Suprapubic skin (tissue), 4 donors: Measurements from ENCODE around the gene STEAP1B. TPM values are rescaled to one million over a fixed set of nuclear protein-coding genes. Genes with fewer than 3 reads are reported as not detected.

Experiments
- DNase-seq, 2 donors: peaks; one replicate each; pipeline ENCODE4 v3.0.0-alpha.2; 2019; ENCODE audit warnings: low spot score in 2 of 2
- H3K27ac ChIP-seq: fragments of 200-600 bp; sonication (generic); one replicate; pipeline ENCODE4 v1.5.1; 2019
- H3K27me3 ChIP-seq: fragments of 200-600 bp; sonication (generic); one replicate; pipeline ENCODE4 v1.5.1; 2019
- H3K36me3 ChIP-seq: fragments of 200-600 bp; sonication (generic); one replicate; pipeline ENCODE4 v1.5.1; 2019
- H3K4me1 ChIP-seq: fragments of 200-600 bp; sonication (generic); one replicate; pipeline ENCODE4 v1.5.1; 2019
- H3K4me3 ChIP-seq: fragments of 200-600 bp; sonication (generic); one replicate; pipeline ENCODE4 v1.5.1; 2019; ENCODE audit warnings: mild to moderate bottlenecking
- H3K9me3 ChIP-seq: fragments of 200-600 bp; sonication (generic); one replicate; pipeline ENCODE4 v1.5.1; 2019
- EP300 ChIP-seq: sonication (generic); formaldehyde crosslinking; IDR thresholded peaks from one replicate; pipeline ENCODE4 v1.6.1; 2017; ENCODE audit warnings: antibody characterized with exemption
- POLR2A ChIP-seq, 2 donors: fragments of 450-650 bp; IDR thresholded peaks; one replicate each; pipeline ENCODE4 v1.6.1; 2017; ENCODE audit warnings: antibody characterized with exemption in 2 of 2, mild to moderate bottlenecking in 2 of 2, moderate library complexity in 2 of 2
- POLR2AphosphoS5 ChIP-seq, 3 donors: sonication (generic); formaldehyde crosslinking; IDR thresholded peaks; one replicate each; pipeline ENCODE4 v1.6.1; 2017; ENCODE audit warnings: antibody characterized with exemption in 3 of 3
- WGBS: methylation state at CpG from one replicate; pipeline ENCODE4 v1.1.5; 2018; 5-methylcytosine and 5-hydroxymethylcytosine counted together
- total RNA-seq, 4 donors: library from RNA; depleted of rRNA; stranded (reverse); fragments of >200 nt; gene quantifications; one replicate each; pipeline ENCODE4 v1.1.0, GENCODE V29; 2016
- TF ChIP-seq, protein P1 (sequence below), 2 donors: fragments of 200-600 bp in 1 of 2; fragments of 450-650 bp in 1 of 2; sonication (generic) in 1 of 2; IDR thresholded peaks; one replicate each; pipeline ENCODE4 v1.5.1; 2016 to 2019; ENCODE audit warnings: antibody characterized with exemption in 2 of 2, mild to moderate bottlenecking in 1 of 2, moderate library complexity in 1 of 2

The STEAP1B gene
- total RNA-seq, 4 donors from 2014 or later, result 0.64 TPM; not detected in 3

DNA sequence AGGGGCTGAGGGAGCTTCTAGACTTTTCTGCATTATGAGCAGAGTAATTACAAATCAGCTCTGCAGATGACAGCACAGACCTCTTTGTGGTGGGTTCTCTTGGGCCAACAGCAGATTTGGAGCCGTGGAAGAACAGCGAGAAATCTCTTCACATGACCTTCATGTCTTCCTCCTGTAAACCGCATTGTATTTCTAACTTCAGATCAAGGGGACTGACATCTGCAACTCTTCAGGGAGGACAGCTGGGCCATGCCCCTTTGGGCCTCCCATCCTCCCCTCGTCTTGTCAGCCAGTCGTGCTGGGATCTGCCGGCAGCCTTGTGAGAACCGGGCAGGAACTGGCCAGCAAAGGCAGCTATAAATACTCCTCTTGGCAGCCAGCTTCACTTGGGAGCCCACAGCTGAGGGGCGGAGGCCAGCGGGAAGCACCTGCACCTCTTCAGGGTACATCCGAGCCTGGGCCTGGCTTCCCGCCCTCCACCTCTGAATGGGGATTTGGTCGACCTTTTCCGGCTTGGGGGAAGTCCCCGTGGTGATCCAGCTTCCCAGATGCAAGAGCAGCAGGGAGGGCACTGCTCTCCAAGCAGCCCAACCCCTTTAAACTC, 54.7 kb downstream of the STEAP1B start:
- DNase-seq, result peak; percentile 79 to 84
- Histone ChIP-seq H3K4me1 (peaks cover 32% of the 10 kb centered on the region), H3K27ac (peak overlapping the region; percentile 76), H3K4me3 (no peak overlapping the region), H3K27me3 (no peaks in the 10 kb centered on the region), H3K9me3 (no peaks in the 10 kb centered on the region), H3K36me3 (no peaks in the 10 kb centered on the region)
- TF ChIP-seq POLR2AphosphoS5 (IDR thresholded peaks at IDR 0.05) (peak in 1 of 3 donors; percentile 9), EP300 (no peak)
- TF ChIP-seq, protein P1, sequence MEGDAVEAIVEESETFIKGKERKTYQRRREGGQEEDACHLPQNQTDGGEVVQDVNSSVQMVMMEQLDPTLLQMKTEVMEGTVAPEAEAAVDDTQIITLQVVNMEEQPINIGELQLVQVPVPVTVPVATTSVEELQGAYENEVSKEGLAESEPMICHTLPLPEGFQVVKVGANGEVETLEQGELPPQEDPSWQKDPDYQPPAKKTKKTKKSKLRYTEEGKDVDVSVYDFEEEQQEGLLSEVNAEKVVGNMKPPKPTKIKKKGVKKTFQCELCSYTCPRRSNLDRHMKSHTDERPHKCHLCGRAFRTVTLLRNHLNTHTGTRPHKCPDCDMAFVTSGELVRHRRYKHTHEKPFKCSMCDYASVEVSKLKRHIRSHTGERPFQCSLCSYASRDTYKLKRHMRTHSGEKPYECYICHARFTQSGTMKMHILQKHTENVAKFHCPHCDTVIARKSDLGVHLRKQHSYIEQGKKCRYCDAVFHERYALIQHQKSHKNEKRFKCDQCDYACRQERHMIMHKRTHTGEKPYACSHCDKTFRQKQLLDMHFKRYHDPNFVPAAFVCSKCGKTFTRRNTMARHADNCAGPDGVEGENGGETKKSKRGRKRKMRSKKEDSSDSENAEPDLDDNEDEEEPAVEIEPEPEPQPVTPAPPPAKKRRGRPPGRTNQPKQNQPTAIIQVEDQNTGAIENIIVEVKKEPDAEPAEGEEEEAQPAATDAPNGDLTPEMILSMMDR (IDR thresholded peaks at IDR 0.05), result no peak
- 17% methylated on average over 8 of the region's 14 CpGs for WGBS

DNA sequence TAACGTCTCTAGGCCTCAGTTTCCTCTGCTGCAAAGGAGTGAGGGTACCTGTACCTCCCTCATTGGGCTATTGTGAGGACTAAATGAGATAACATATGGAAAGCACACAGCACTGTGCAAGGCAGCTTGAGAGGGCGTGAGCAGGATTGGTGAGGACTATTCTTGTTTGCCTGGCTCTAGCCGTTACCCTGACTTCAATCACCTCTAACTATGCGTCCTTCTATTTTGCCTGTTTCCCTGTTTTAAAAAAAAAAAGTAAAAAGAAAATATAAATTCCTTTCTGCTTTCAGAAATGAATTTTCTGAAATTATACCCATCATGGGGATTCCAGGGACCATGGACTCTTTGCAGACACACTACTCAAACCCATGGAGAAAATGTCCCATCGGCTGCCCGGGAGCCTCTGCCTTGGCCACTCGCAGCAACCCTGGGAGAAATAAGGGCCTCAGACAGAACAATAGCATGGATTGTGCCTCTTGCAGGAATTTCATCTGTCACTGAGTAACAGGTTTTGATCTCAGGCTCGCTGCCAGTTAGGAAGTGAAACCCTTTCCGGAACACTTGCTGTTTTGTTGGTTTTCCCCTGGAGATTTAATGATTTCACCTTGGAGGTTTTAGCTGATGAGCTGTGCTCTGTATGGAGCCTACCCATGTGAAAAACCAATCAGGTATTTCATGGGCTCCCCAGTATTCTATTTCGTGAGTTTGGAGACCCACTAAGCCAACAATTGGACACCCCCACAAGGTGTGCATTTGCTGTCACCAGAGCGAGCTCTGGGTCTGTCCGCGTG, 55.6 kb downstream of the STEAP1B start:
- H3K9me3 ChIP-seq, result no peaks in the 10 kb centered on the region
- H3K4me3 ChIP-seq, result no peak overlapping the region
- DNase-seq, result peak in 1 of 2 donors; percentile 81
- no peaks in the 10 kb centered on the region for H3K27me3 ChIP-seq
- WGBS, result 68% methylated on average over 13 of the region's 13 CpGs
- peaks cover 32% of the 10 kb centered on the region for H3K4me1 ChIP-seq
- TF ChIP-seq EP300 (no peak), POLR2A (IDR thresholded peaks at IDR 0.05) (no peak), POLR2AphosphoS5 (IDR thresholded peaks at IDR 0.05) (no peak)
- TF ChIP-seq, protein P1 (IDR thresholded peaks at IDR 0.05), result no peak
- no peaks in the 10 kb centered on the region for H3K36me3 ChIP-seq
- H3K27ac ChIP-seq, result peak overlapping the region; percentile 76

DNA sequence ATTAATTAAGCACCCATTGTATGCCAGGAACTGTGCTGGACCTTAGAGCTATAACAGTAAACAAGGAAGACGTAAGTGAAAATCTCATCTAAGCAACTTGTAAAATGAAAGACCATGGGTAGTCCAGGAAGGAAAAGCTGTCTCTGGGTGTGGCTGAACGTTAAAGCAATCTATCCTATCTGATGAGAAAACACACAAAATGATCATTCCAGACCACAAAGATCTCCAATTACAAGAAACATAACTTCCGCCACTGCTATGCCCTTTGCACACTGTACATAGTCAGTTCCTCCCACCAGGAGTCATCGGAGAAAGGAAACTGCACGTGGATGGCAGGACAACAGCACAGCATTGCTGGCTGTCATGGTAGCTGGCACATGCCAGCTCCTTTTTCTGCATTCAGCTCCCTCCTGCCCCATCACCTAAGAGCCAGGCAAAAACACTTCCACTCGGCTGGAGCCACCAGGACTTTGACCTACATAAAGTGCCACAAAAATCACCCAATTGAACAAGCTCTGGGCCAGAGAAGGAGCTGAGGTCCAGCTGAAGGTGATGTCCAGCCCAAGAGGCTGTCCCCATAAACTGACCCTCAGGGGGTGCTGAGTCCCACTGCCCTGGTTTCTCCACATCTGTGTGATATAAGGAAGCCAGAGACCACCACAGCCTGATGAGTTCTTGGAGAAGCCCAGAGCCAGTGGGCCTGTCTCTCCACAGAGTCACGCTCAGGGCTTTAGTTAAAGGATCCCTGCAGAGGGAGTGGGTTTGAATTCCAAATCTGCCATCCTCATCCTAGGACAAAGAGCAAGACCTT, 56.4 kb downstream of the STEAP1B start:
- TF ChIP-seq POLR2AphosphoS5 (IDR thresholded peaks at IDR 0.05) (no peak), EP300 (no peak), POLR2A (IDR thresholded peaks at IDR 0.05) (no peak)
- TF ChIP-seq, protein P1 (IDR thresholded peaks at IDR 0.05), result no peak

DNA sequence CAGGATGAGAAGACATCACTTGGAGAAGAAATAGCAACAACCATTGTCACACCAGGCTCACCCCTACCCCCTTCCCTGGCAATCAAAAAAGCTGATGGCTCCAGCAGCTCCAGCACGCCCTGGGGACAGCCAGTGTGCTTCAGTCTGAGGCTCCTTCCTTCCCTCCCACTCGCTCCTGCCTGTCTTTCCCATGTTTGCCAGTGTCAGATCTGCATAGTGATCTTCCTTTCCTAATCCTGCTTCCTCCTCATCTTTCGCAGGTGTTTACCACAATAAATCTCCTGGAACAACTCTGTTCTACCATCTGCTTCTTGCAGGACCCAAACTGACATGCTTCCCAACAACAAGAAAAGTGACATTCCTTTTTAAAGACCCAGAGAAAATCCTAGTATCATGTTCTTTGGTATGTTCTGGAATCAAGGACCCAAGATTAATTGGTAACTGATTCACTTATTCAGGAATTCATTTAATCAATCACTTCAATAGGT, 57.1 kb downstream of the STEAP1B start:
- Histone ChIP-seq H3K4me3 (no peak overlapping the region), H3K9me3 (no peaks in the 10 kb centered on the region), H3K36me3 (no peaks in the 10 kb centered on the region), H3K27ac (peak overlapping the region; percentile 71), H3K4me1 (peaks cover 32% of the 10 kb centered on the region), H3K27me3 (no peaks in the 10 kb centered on the region)
- 43% methylated on average over 3 of the region's 3 CpGs for WGBS
- DNase-seq, result no peak
- TF ChIP-seq, protein P1 (IDR thresholded peaks at IDR 0.05), result no peak
- no peak for TF ChIP-seq POLR2A (IDR thresholded peaks at IDR 0.05)
- TF ChIP-seq POLR2AphosphoS5 (IDR thresholded peaks at IDR 0.05), result no peak
- no peak for TF ChIP-seq EP300

More for the DNA sequence above, 56.4 kb downstream of the STEAP1B start:
- H3K27ac ChIP-seq, result peak overlapping the region; percentile 71
- H3K36me3 ChIP-seq, result no peaks in the 10 kb centered on the region
- H3K9me3 ChIP-seq, result no peaks in the 10 kb centered on the region
- no peak for DNase-seq
- no peaks in the 10 kb centered on the region for H3K27me3 ChIP-seq
- no peak overlapping the region for H3K4me3 ChIP-seq
- 71% methylated on average over 5 of the region's 7 CpGs for WGBS
- peaks cover 32% of the 10 kb centered on the region for H3K4me1 ChIP-seq
